ENCODE results near the gene MTNR1A. TPM values are rescaled to one million over a fixed set of nuclear protein-coding genes. Genes with fewer than 3 reads are reported as not detected.

MTNR1A gene
- total RNA-seq, 1 donor = not detected

GRCh38 chr4:186485150-186485549 lies 70.2 kb downstream of the MTNR1A start:
- peak; percentile 32 for DNase-seq (ENCODE audit: insufficient read length, low spot score, missing footprints)
- Histone ChIP-seq H3K36me3 (ENCODE audit: insufficient read depth, low read length) (no peaks in the 10 kb centered on the region), H3K27me3 (ENCODE audit: insufficient read depth, low read length) (no peaks in the 10 kb centered on the region), H3K4me2 (ENCODE audit: insufficient read depth, low read length) (peak overlapping the region; percentile 87), H3K4me1 (ENCODE audit: insufficient read depth, low read length) (peaks cover 5% of the 10 kb centered on the region), H3K9me3 (ENCODE audit: low read depth, low read length) (no peaks in the 10 kb centered on the region), H3K79me2 (ENCODE audit: insufficient read depth, low read length) (no peaks in the 10 kb centered on the region), H4K20me1 (ENCODE audit: insufficient read depth, low read length) (no peaks in the 10 kb centered on the region), H3K27ac (ENCODE audit: low read depth, low read length) (no peak overlapping the region), H2AFZ (ENCODE audit: low read length) (no peak overlapping the region), H3K4me3 (ENCODE audit: insufficient read depth, low read length) (peak overlapping the region; percentile 66)
- TF ChIP-seq CTCF (IDR thresholded peaks at IDR 0.05; ENCODE audit: extremely low read depth, low read depth, low read length) = no peak

GRCh38 chr4:186483656-186484055 lies 71.7 kb downstream of the MTNR1A start:
- Histone ChIP-seq H3K4me1 (ENCODE audit: insufficient read depth, low read length) (peaks cover 5% of the 10 kb centered on the region), H3K4me2 (ENCODE audit: insufficient read depth, low read length) (no peak overlapping the region), H3K9me3 (ENCODE audit: low read depth, low read length) (no peaks in the 10 kb centered on the region), H3K27ac (ENCODE audit: low read depth, low read length) (no peak overlapping the region), H2AFZ (ENCODE audit: low read length) (no peak overlapping the region), H4K20me1 (ENCODE audit: insufficient read depth, low read length) (no peaks in the 10 kb centered on the region), H3K4me3 (ENCODE audit: insufficient read depth, low read length) (no peak overlapping the region), H3K79me2 (ENCODE audit: insufficient read depth, low read length) (no peaks in the 10 kb centered on the region), H3K27me3 (ENCODE audit: insufficient read depth, low read length) (no peaks in the 10 kb centered on the region), H3K36me3 (ENCODE audit: insufficient read depth, low read length) (no peaks in the 10 kb centered on the region)
- no peak for DNase-seq (ENCODE audit: insufficient read length, low spot score, missing footprints)
- TF ChIP-seq CTCF (IDR thresholded peaks at IDR 0.05; ENCODE audit: extremely low read depth, low read depth, low read length) = no peak

Small RNA genes lying within 50 kb of the gene (small RNA-seq; reads per million reads assigned to genes)
- gene RNU6-1055P = not detected

Other genes starting within 250 kb of the MTNR1A start
- 474 and 522 TPM in 2 replicates for gene FAT1, start 168.3 kb upstream of the MTNR1A start, total RNA-seq

Measured in osteoblast (primary cell).